NT2/D1 (cell line): ENCODE measurements around the gene ZDHHC4.
"Not testable (repeated sequence)": the region's sequence is repeated elsewhere in the genome, so short reads cannot be mapped to it uniquely, and the experiment has no call there.

ENCODE experiments used
- DNase-seq: peaks from one replicate; pipeline ENCODE4 v3.0.0-alpha.2; 2011; ENCODE audit warnings: low read depth, low spot score
- H3K27me3 ChIP-seq: 2 replicates; pipeline ENCODE4 v1.6.0; 2011; ENCODE audit warnings: mild to moderate bottlenecking; ENCODE audit not compliant: insufficient read length, insufficient read depth
- H3K36me3 ChIP-seq: 2 replicates; pipeline ENCODE4 v1.6.1; 2011; ENCODE audit warnings: mild to moderate bottlenecking, low read length, mixed read lengths; ENCODE audit not compliant: insufficient read depth, insufficient read length
- H3K4me1 ChIP-seq: 2 replicates; pipeline ENCODE4 v1.5.1; 2011; ENCODE audit not compliant: insufficient read depth, insufficient read length
- H3K4me3 ChIP-seq: 2 replicates; pipeline ENCODE4 v1.5.1; 2011; ENCODE audit warnings: low read depth; ENCODE audit not compliant: insufficient read length
- H3K9ac ChIP-seq: 2 replicates; pipeline ENCODE4 v1.6.0; 2011; ENCODE audit warnings: low read depth; ENCODE audit not compliant: insufficient read length
- H3K9me3 ChIP-seq: 2 replicates; pipeline ENCODE4 v1.5.1; 2011; ENCODE audit warnings: mild to moderate bottlenecking, low read length; ENCODE audit not compliant: insufficient read depth
- SUZ12 ChIP-seq: IDR thresholded peaks from 2 replicates; pipeline ENCODE4 v1.6.1; 2011; ENCODE audit not compliant: insufficient read length, insufficient read depth; ENCODE audit errors: extremely low read depth
- YY1 ChIP-seq: IDR thresholded peaks from 2 replicates; pipeline ENCODE4 v1.6.1; 2011; ENCODE audit not compliant: insufficient read length, insufficient read depth
- ZNF274 ChIP-seq: IDR thresholded peaks from 2 replicates; pipeline ENCODE4 v1.6.1; 2011; ENCODE audit warnings: mild to moderate bottlenecking, low read depth, low read length

Gene ZDHHC4

DNA sequence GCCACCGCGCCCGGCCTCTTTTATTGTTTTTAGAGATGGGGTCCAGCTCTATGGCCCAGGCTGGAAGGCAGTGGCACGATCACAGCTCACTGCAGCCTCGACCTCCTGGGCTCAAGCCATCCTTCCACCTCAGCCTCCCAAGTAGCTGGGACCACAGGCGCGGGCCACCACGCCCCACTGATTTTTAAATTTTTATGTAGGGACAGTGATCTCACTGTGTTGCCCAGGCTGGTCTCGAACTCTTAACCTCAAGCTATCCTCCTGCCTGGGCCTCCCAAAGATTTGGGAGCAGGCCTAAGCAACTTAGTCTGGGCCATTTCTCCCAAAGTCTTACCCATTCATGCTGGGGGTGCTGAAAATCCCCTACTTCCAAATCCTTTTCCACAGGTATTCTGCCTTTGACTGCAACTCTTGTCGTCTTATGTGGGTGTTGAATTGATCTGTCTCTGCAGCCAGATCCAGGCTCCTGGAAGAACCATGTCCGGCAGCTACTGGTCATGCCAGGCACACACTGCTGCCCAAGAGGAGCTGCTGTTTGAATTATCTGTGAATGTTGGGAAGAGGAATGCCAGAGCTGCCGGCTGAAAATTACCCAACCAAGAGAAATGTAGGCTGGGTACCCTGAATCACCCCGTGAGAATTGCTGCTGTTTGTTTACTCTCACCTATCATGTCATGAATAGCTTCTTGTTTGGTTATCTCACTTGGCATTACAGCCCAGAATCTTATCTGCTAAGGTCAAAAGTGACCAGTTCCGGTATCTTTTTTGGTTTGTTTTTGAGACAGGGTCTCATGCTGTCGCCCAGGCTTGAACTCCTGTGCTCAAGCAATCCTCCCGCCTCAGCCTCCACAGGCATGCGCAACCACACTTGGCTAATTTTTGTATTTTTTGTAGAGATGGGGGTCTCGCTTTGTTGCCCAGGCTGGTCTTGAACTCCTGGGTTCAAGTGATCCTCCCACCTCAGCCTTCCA, 1.1 kb downstream of the ZDHHC4 start:
- TF ChIP-seq SUZ12 = no peak
- TF ChIP-seq YY1 = no peak
- TF ChIP-seq ZNF274 = no peak
- Histone ChIP-seq H3K27me3 (no peaks in the 10 kb centered on the region), H3K36me3 (peaks cover 33% of the 10 kb centered on the region), H3K9me3 (no peaks in the 10 kb centered on the region), H3K4me1 (peaks cover 7% of the 10 kb centered on the region), H3K9ac (peak overlapping the region; percentile 82), H3K4me3 (no peak overlapping the region)
- no peak for DNase-seq

DNA sequence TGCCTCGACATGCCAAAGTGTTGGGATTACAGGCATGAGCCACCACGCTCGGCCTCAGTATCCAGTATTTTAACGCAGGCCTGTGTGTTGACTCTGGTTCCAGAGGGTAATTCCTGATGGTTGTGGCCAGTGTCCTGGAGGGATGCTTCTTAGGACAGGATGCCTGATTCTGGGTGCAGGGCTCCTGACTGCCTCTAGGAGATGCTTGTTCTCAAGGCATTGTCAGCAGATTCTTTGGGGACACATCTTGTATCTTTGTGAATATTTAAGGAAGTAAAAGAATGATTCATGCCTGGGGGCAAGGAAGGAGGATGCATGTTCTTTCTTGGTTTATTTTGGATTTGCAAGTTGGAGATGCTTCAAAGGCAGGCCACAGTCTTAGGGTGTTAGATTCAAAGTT, 2.2 kb downstream of the ZDHHC4 start:
- Histone ChIP-seq H3K4me1 (peaks cover 7% of the 10 kb centered on the region), H3K27me3 (no peaks in the 10 kb centered on the region), H3K9ac (no peak overlapping the region), H3K4me3 (no peak overlapping the region), H3K36me3 (peaks cover 43% of the 10 kb centered on the region), H3K9me3 (no peaks in the 10 kb centered on the region)
- no peak for DNase-seq
- no peak for TF ChIP-seq ZNF274
- no peak for TF ChIP-seq SUZ12
- no peak for TF ChIP-seq YY1

DNA sequence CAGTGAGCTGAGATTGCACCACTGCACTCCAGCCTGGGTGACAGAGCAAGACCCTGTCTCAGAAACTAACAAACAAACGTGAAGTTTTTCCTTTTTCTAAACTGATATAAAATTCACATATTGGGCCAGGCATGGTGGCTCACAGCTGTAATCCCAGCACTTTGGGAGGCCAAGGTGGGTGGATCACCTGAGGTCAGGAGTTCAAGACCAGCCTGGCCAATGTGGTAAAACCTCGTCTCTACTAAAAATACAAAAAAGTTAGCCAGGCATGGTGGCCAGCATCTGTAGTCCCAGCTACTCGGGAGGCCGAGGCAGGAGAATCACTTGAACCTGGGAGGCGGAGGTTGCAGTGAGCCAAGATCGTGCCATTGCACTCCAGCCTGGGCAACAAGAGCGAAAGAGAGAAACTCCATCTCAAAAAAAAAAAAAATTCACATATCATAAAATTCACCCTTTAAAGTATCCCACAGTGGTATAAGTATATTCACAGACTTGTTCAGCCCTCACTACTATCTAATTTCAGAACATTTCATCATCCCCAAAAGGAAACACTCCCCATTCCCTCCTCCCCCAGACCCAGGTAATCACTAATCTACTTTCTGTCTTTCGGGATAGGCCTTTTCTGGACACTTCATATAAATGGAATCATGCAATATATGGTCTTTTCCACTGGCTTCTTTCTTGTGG, 8.6 kb downstream of the ZDHHC4 start:
- H3K9ac ChIP-seq, H3K27me3 ChIP-seq, H3K9me3 ChIP-seq, H3K4me3 ChIP-seq, DNase-seq, H3K4me1 ChIP-seq: not testable (repeated sequence)
- H3K36me3 ChIP-seq = peaks cover 74% of the 10 kb centered on the region

DNA sequence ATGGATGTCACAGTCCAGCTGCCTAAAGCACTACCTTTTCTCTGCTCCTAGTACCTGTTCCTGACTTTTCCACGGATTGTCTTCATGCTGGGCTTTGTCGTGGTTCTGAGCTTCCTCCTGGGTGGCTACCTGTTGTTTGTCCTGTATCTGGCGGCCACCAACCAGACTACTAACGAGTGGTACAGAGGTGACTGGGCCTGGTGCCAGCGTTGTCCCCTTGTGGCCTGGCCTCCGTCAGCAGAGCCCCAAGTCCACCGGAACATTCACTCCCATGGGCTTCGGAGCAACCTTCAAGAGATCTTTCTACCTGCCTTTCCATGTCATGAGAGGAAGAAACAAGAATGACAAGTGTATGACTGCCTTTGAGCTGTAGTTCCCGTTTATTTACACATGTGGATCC, 11.3 kb downstream of the ZDHHC4 start:
- TF ChIP-seq ZNF274 (no peak), SUZ12 (no peak), YY1 (no peak)
- Histone ChIP-seq H3K27me3 (no peaks in the 10 kb centered on the region), H3K9me3 (no peaks in the 10 kb centered on the region), H3K9ac (no peak overlapping the region), H3K4me3 (no peak overlapping the region), H3K36me3 (peaks cover 66% of the 10 kb centered on the region), H3K4me1 (peaks cover 2% of the 10 kb centered on the region)
- DNase-seq = no peak

DNA sequence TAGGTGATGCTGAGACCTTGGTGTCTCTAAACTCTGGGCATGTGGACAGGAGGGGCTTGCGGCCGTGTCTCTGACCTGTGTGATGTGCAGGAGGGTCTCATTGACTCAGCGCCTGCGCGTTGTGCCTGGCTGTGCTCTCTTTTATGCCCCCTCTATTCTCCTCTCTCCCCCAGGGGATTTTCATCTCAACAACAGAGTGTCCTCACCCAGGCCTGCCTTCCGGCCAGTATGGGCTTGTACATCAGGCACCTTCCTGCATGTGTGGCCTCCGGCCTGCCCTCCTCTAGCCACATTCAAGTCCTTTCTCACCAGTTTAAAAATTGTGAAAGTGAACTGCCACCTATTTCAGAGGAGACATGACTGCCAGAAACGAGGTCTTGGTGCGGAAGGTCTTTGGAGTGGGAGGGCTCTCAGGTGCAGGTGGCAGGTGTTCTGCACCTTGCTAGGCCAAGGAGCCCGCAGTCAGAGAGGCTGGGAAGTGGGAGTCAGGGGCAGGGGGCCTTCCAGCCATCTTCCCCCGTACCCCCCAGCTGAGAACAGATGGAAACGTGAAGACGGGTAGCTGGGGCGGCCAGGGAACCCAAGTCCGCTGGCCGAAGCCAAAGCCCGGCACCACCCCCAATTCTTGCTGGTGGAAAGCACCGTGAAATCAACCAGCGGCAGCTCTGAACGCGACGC, 12.0 kb downstream of the ZDHHC4 start:
- peaks cover 62% of the 10 kb centered on the region for H3K36me3 ChIP-seq
- TF ChIP-seq SUZ12 (no peak), YY1 (no peak), ZNF274 (no peak)
- H3K9ac ChIP-seq = peak overlapping the region; percentile 68
- H3K27me3 ChIP-seq = no peaks in the 10 kb centered on the region
- peaks cover 2% of the 10 kb centered on the region for H3K4me1 ChIP-seq
- no peak for DNase-seq
- H3K9me3 ChIP-seq = no peaks in the 10 kb centered on the region
- peak overlapping the region; percentile 97 for H3K4me3 ChIP-seq

DNA sequence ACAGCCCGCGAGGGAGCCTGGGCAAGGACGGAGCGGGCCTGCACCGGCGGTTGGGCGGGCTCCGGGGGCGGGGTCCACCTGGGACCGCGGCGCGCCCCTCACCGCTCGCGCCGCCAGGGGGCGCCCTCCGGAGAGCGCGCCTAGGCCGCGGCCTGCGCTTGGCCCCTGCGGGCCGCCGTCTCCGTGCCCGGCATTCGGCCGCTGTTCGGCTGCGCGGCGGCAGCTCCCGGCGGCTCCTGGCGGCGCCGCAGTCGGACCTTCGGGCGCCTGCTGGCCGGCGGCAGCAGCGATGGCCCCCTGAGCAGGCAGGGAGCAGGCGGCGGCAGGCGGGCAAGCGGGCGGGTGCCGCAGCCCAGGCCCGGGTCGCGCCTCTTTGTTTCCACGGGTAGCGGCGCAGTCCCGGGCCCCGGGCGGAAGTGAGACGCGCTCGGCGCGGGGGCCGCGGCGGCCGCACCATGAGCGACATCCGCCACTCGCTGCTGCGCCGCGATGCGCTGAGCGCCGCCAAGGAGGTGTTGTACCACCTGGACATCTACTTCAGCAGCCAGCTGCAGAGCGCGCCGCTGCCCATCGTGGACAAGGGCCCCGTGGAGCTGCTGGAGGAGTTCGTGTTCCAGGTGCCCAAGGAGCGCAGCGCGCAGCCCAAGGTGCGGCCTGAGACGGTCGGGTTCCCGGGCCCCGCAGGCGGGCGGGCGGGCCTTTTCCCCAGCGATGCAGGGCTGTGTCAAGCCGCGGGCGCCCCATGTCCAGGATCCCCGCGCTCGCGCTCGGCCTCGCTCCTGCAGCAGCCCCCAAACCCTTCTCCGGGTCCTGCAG, 12.8 kb downstream of the ZDHHC4 start, which contains the start of gene INTS15:
Gene INTS15 (plus strand): TSS at position 193 of the 816 bp plus-strand sequence. CDS start 263 bp downstream, at position 456.
- H3K4me3 ChIP-seq = peak within 1 kb of the TSS; percentile 97
- H3K9me3 ChIP-seq = no peaks in the 10 kb centered on the region
- peaks cover 2% of the 10 kb centered on the region for H3K4me1 ChIP-seq
- no peak for TF ChIP-seq YY1
- TF ChIP-seq SUZ12 = no peak
- no peak for TF ChIP-seq ZNF274
- no peaks in the 10 kb centered on the region for H3K27me3 ChIP-seq
- H3K9ac ChIP-seq = peak within 1 kb of the TSS; percentile 98
- DNase-seq = peak; percentile 80
- peaks cover 62% of the 10 kb centered on the region for H3K36me3 ChIP-seq
